Right lobe of liver (tissue), 6 donors: ENCODE results near the gene FKBP9. TPM values are rescaled to one million over a fixed set of nuclear protein-coding genes. Genes with fewer than 3 reads are reported as not detected.
"Not testable (repeated sequence)": the region's sequence is repeated elsewhere in the genome, so short reads cannot be mapped to it uniquely, and the experiment has no call there.

Experiments used
- ATAC-seq, 4 donors: fragments of 200-7000 bp; cut with Tn5 transposase; one replicate each; pipeline ENCODE4 v1.9.1; 2020; ENCODE audit warnings: mild to moderate bottlenecking in 4 of 4, moderate library complexity in 4 of 4
- DNase-seq, 3 donors: peaks; one replicate each; pipeline ENCODE4 v3.0.0-alpha.2; 2020
- H3K27ac ChIP-seq, 3 donors: fragments of 200-600 bp; one replicate each; pipeline ENCODE4 v1.8.0; 2022
- H3K27me3 ChIP-seq, 2 donors: fragments of 200-600 bp; one replicate each; pipeline ENCODE4 v1.8.0; 2022
- H3K36me3 ChIP-seq, 4 donors: fragments of 200-600 bp; sonication (generic) in 1 of 4; one replicate each; pipeline versions ENCODE4 v1.5.1 to v1.8.0; 2017 to 2022; ENCODE audit warnings: control low read depth in 1 of 4
- H3K4me1 ChIP-seq, 4 donors: fragments of 200-600 bp; sonication (generic) in 1 of 4; one replicate each; pipeline versions ENCODE4 v1.5.1 to v1.8.0; 2017 to 2022; ENCODE audit warnings: control low read depth in 1 of 4
- H3K4me3 ChIP-seq, 3 donors: fragments of 200-600 bp; one replicate each; pipeline ENCODE4 v1.8.0; 2022
- H3K9me3 ChIP-seq, 4 donors: fragments of 200-600 bp; sonication (generic) in 1 of 4; one replicate each; pipeline versions ENCODE4 v1.5.1 to v1.8.0; 2017 to 2022; ENCODE audit warnings: control low read depth in 1 of 4
- CTCF ChIP-seq, 4 donors: fragments of 200-600 bp in 3 of 4; fragments of 450-650 bp in 1 of 4; IDR thresholded peaks; one replicate each; pipeline versions ENCODE4 v1.5.1 to v1.8.0; 2016 to 2022; ENCODE audit warnings: antibody characterized with exemption in 4 of 4, mild to moderate bottlenecking in 2 of 4
- WGBS: methylation state at CpG from one replicate; pipeline ENCODE4 v1.1.6; 2018; ENCODE audit warnings: low coverage, low lambda C conversion rate; ENCODE audit not compliant: insufficient coverage; ENCODE audit errors: missing lambda C conversion rate; 5-methylcytosine and 5-hydroxymethylcytosine counted together
- intact Hi-C, 2 donors: fragments of 100-400 bp; cut with DNase I; formaldehyde crosslinking; loops; one replicate each; pipeline versions ENCODE4 v1.11.2 to v1.14.1; 2022
- total RNA-seq, 6 experiments: library from RNA; depleted of rRNA in 2 of 6; stranded (reverse); fragments of >200 nt in 2 of 6; fragmentation: NEBNext Ultra II Directional in 3 of 6; extraction: Animal tissue kit (Norgen Biotek cat#: 25700) in 3 of 6; gene quantifications; one replicate each; pipeline versions ENCODE4 v1.1.0 to v1.2.4, GENCODE V29; 2016 to 2023
- donor health status: DM: no; HTN: yes; CAD: no.
- donor health status: DM: no; HTN: no; CAD: no.
- donor health status: DM: no; HTN: no; CAD: no.
- donor health status: DM: no; HTN: yes; CAD: no.
- donor health status: DM: no; HTN: yes; CAD: no.

The FKBP9 gene
- total RNA-seq, 6 experiments from 2014 or later = 22.2 to 54.6 (median 37.6) TPM

DNA sequence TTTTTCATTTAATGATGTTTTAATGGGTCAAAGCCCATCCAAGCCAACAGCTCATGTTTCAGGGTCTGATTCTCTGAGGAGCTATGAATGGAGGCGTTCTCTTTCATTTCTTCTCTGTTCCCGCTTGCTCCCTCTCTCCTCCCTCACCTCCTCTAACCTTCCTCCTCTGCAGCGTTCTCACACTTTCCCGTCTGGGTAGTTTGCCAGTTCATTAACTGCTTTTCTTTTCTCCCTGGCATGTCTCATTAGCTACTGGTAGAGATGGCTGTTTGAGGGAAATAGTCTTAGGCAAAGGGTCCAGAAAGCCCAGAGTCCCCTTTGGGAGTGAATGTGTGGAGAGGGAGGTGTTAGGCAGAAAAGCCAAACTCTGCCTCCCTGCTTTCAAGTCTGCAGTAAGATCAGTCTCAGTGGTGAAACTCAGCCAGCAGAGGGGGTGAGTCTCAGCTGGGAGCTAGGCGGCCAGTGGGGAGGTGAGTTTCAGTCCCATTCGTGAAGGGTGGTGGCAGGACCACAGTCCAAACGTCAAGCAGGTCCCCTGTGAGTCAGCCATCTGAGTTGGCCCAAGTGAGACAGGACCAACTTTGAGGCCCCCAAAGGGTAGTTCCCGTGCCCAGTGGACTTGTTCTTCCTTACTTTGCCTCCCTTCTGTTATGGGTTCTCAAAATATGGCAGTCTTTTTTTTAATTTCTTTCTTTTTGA, 7.4 kb downstream of the FKBP9 start:
- DNase-seq, intact Hi-C loops, H3K4me3 ChIP-seq, H3K9me3 ChIP-seq, H3K27ac ChIP-seq, H3K36me3 ChIP-seq, H3K4me1 ChIP-seq, H3K27me3 ChIP-seq: not testable (repeated sequence)
- WGBS = 20% methylated on average over 6 of the region's 8 CpGs
- TF ChIP-seq CTCF (IDR thresholded peaks at IDR 0.05) = peak; percentile 26 to 39 (median 32)
- peak; percentile 94 to 98 (median 96) for ATAC-seq

GRCh38 chr7:32966489-32967267, 9.4 kb downstream of the FKBP9 start:
- WGBS = 83% methylated on average over 2 of the region's 5 CpGs
- DNase-seq, ATAC-seq, H3K27ac ChIP-seq, H3K27me3 ChIP-seq, H3K4me3 ChIP-seq, H3K4me1 ChIP-seq, H3K9me3 ChIP-seq, H3K36me3 ChIP-seq, intact Hi-C loops: not testable (repeated sequence)

DNA sequence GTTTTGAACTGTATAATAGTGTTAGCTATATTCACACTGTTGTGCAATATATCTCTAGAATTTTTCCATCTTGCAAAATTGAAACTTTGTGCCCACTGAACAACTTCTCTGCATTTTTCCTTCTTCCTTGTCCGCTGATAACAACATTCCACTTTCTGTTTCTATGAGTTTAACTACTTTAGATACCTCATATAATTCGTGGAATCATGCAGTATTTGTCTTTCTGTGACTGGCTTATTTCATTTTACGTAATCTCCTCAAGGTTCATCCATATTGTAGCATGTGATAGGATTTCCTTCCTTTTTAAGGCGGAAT, 10.0 kb downstream of the FKBP9 start:
- H3K9me3 ChIP-seq, ATAC-seq, H3K36me3 ChIP-seq, H3K27me3 ChIP-seq, intact Hi-C loops, H3K27ac ChIP-seq, H3K4me3 ChIP-seq, DNase-seq, H3K4me1 ChIP-seq: not testable (repeated sequence)
- WGBS = 42% methylated on average over 4 of the region's 4 CpGs

GRCh38 chr7:32971967-32972366, 14.7 kb downstream of the FKBP9 start:
- H3K4me3 ChIP-seq, H3K27ac ChIP-seq, DNase-seq, H3K27me3 ChIP-seq, ATAC-seq, H3K4me1 ChIP-seq, H3K36me3 ChIP-seq, intact Hi-C loops, H3K9me3 ChIP-seq: not testable (repeated sequence)
- WGBS = 76% methylated on average over 2 of the region's 3 CpGs

DNA sequence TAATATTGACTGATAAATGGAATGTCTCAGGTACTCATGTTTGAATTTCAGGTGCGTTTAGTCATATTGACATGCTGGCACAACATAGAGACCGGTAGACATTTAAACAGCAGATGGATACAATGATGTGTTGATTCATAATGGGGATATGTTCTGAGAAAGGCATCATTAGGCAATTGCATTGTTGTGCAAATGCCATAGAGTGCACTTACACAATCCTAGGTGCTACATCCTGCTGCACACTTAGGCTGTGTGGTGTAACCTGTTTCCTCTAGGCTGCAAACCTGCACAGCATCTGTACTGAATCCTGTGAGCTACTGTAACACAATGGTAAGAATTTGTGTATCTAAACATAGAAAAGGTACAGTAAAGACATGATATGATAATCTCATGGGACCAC, 19.9 kb downstream of the FKBP9 start:
- DNase-seq, H3K9me3 ChIP-seq, intact Hi-C loops, H3K27ac ChIP-seq, H3K36me3 ChIP-seq, H3K4me1 ChIP-seq, H3K27me3 ChIP-seq, H3K4me3 ChIP-seq: not testable (repeated sequence)
- 86% methylated on average over 2 of the region's 2 CpGs for WGBS
- peak in 1 of 4 donors; percentile 18 for ATAC-seq

GRCh38 chr7:32979246-32979645, 22.0 kb downstream of the FKBP9 start:
- WGBS = 84% methylated on average over 5 of the region's 6 CpGs
- not testable (repeated sequence) for H3K36me3 ChIP-seq, H3K9me3 ChIP-seq

GRCh38 chr7:32979902-32980301, 22.7 kb downstream of the FKBP9 start:
- H3K27me3 ChIP-seq, H3K36me3 ChIP-seq, H3K4me3 ChIP-seq, intact Hi-C loops, H3K9me3 ChIP-seq, DNase-seq, ATAC-seq, H3K27ac ChIP-seq, H3K4me1 ChIP-seq: not testable (repeated sequence)
- 100% methylated on average over 1 of the region's 2 CpGs for WGBS

More at GRCh38 chr7:32979246-32979645, 22.0 kb downstream of the FKBP9 start:
- H3K27ac ChIP-seq, ATAC-seq, H3K4me1 ChIP-seq, intact Hi-C loops, H3K4me3 ChIP-seq, H3K27me3 ChIP-seq, DNase-seq: not testable (repeated sequence)

DNA sequence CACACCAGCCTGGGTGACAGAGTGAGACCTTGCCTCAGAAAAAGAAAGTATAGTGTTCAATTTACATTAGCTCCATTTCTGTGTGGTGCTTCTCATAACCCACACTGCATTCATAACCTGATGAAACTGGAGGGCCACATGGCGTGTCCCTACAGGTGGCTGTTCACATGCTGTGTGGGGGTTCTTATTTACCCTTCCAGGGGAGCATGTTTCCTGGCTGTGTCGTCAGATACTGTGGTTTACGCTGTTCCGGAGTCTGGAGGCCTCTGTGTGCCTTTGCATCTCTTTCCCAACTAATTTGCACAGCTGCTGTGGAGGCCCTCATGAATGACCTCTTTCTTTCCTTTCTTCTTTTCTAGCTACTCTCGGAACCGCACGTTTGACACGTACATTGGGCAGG, 30.9 kb downstream of the FKBP9 start:
- DNase-seq, ATAC-seq, H3K27ac ChIP-seq, H3K36me3 ChIP-seq, H3K27me3 ChIP-seq, H3K9me3 ChIP-seq, H3K4me1 ChIP-seq, intact Hi-C loops, H3K4me3 ChIP-seq: not testable (repeated sequence)
- no CpG with 5 or more reads among the region's 8 CpGs for WGBS

DNA sequence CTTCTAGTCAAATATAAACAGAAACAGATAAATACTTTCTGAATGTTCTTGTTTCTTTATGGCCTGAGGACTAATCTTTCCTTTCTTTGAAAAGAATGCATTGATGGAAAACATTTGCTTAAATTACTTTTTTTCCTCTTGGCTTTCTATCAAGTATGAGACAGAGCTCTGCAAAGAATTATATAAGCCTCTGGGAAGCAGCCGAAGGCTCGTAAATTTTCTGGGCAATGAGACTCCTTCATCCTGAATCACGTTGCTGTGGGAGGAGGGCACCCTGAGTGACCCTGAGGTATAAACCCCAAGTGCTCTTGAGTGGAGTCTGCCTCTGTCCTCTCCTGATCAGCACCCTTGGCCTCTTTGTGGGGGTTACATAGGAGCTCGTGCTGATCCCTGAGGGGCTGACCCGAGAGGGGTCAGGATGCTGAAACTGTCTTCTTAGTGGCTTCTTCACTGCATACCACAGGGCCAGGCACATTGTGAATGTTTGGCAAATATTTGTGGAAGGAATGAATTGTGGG, 33.9 kb downstream of the FKBP9 start:
- H3K4me3 ChIP-seq, intact Hi-C loops, H3K36me3 ChIP-seq, H3K9me3 ChIP-seq, H3K27me3 ChIP-seq, DNase-seq, H3K4me1 ChIP-seq, H3K27ac ChIP-seq: not testable (repeated sequence)
- no CpG with 5 or more reads among the region's 5 CpGs for WGBS
- ATAC-seq = peak in 1 of 4 donors; percentile 27

- H3K36me3 ChIP-seq, ATAC-seq, H3K27ac ChIP-seq, H3K27me3 ChIP-seq, H3K9me3 ChIP-seq, H3K4me3 ChIP-seq, DNase-seq, H3K4me1 ChIP-seq, intact Hi-C loops: not testable (repeated sequence)
- WGBS = 52% methylated on average over 4 of the region's 9 CpGs
Observed at GRCh38 chr7:32991975-32992700, 34.9 kb downstream of the FKBP9 start.
